HepG2 (cell line): ENCODE results near the gene ARID3C. TPM values are rescaled to one million over a fixed set of nuclear protein-coding genes. Genes with fewer than 3 reads are reported as not detected.
A peak's percentile ranks its signal among the peaks of the same experiment; 100 is the strongest.

ENCODE experiments used
- ATAC-seq: fragments of 200-7000 bp; cut with Tn5 transposase; 3 replicates; pipeline ENCODE4 v1.9.1; 2020; ENCODE audit warnings: mild to moderate bottlenecking, moderate library complexity
- BruUV-seq: library from RNA; stranded (reverse); fragments of 400-500 nt; replicated peaks from 2 replicates; lab custom pipeline; 2021; lab: Mats Ljungman, UMichigan
- CTCF ChIA-PET: fragments of 300-600 bp; formaldehyde crosslinking; extraction: SDS; loops from one replicate; lab custom pipeline; 2021; ENCODE audit warnings: low total read pairs, inconsistent platforms, low intra/inter-chr PET ratio; lab: Yijun Ruan, JAX
- POLR2A ChIA-PET: fragments of 350-600 bp; sonication (Branson Sonifier 250); formaldehyde crosslinking; loops from one replicate; lab custom pipeline; 2020; ENCODE audit warnings: antibody characterized with exemption, inconsistent platforms; lab: Yijun Ruan, JAX
- DNase-seq: peaks from one replicate; pipeline ENCODE4 v3.0.0-alpha.2; 2015; ENCODE audit warnings: low spot score
- FAIRE-seq: peaks from 3 replicates; lab custom pipeline; 2011; peaks lifted over from hg19 to GRCh38; lab: Jason Lieb, UNC
- H2AFZ ChIP-seq: one replicate; pipeline ENCODE4 v1.6.1; 2011; ENCODE audit warnings: low read length, inconsistent platforms
- H3K27ac ChIP-seq: fragments of 300-600 bp; 3 replicates; pipeline ENCODE4 v1.8.0; 2011; ENCODE audit warnings: mixed run types, mild to moderate bottlenecking, mixed read lengths, low read length, inconsistent platforms; ENCODE audit not compliant: insufficient read depth; ENCODE audit errors: extremely low read length
- H3K27me3 ChIP-seq, 2 experiments: fragments of 200-600 bp in 1 of 2; 2 replicates in 1 of 2; 3 replicates in 1 of 2; pipeline versions ENCODE4 v1.6.0 to v1.8.0; 2011; ENCODE audit warnings: low read length in 2 of 2, mild to moderate bottlenecking in 2 of 2, moderate library complexity in 2 of 2, inconsistent platforms in 1 of 2; ENCODE audit not compliant: insufficient read depth in 2 of 2, control insufficient read depth in 1 of 2
- H3K36me3 ChIP-seq, 2 experiments: fragments of 200-600 bp in 1 of 2; replicated peaks in 1 of 2; 2 replicates in 1 of 2; 3 replicates in 1 of 2; pipeline versions ENCODE4 v1.5.1 to v1.8.0; 2011; ENCODE audit warnings: low read length in 2 of 2, inconsistent platforms in 1 of 2; ENCODE audit not compliant: insufficient read depth in 2 of 2, control insufficient read depth in 1 of 2
- H3K4me1 ChIP-seq: 2 replicates; pipeline ENCODE4 v1.5.1; 2012; ENCODE audit warnings: low read length, inconsistent platforms; ENCODE audit not compliant: insufficient read depth
- H3K4me2 ChIP-seq: 2 replicates; pipeline ENCODE4 v1.6.0; 2011; ENCODE audit warnings: low read depth, low read length, inconsistent platforms
- H3K4me3 ChIP-seq, 3 experiments: fragments of 200-600 bp in 1 of 3; sonication (generic), shearing (Covaris generic) in 1 of 3; replicated peaks in 1 of 3; 2 replicates each; pipeline ENCODE4 v1.5.1; 2011 to 2016; ENCODE audit warnings: low read length in 3 of 3, inconsistent platforms in 2 of 3, low read depth in 2 of 3, mild to moderate bottlenecking in 2 of 3, control low read depth in 1 of 3, mixed read lengths in 1 of 3; ENCODE audit not compliant: insufficient read depth in 1 of 3
- H3K79me2 ChIP-seq: one replicate; pipeline ENCODE4 v1.6.1; 2011; ENCODE audit warnings: low read length, inconsistent platforms; ENCODE audit not compliant: insufficient read depth
- H3K9ac ChIP-seq: 2 replicates; pipeline ENCODE4 v1.6.0; 2011; ENCODE audit warnings: mild to moderate bottlenecking, low read depth, low read length, inconsistent platforms; ENCODE audit not compliant: insufficient read depth
- H3K9me3 ChIP-seq: 2 replicates; pipeline ENCODE4 v1.5.1; 2012; ENCODE audit warnings: mild to moderate bottlenecking, low read length
- H4K20me1 ChIP-seq: 2 replicates; pipeline ENCODE4 v1.6.0; 2011; ENCODE audit warnings: inconsistent platforms, mild to moderate bottlenecking, low read length, moderate library complexity; ENCODE audit not compliant: insufficient read depth
- CAMTA2 ChIP-seq: sonication (generic); formaldehyde crosslinking; IDR thresholded peaks from 2 replicates; pipeline ENCODE4 v1.4.0; 2020; ENCODE audit warnings: mild to moderate bottlenecking, missing genetic modification reagents, borderline replicate concordance
- GLI4 ChIP-seq: sonication (generic); formaldehyde crosslinking; IDR thresholded peaks from 2 replicates; pipeline ENCODE4 v1.5.1; 2020; ENCODE audit warnings: missing genetic modification reagents, mild to moderate bottlenecking, moderate library complexity, borderline replicate concordance
- HMG20B ChIP-seq: conservative IDR thresholded peaks from 2 replicates; pipeline ENCODE4 v1.6.1; 2016; ENCODE audit warnings: missing genetic modification reagents, missing compliant biosample characterization
- KDM2A ChIP-seq: sonication (generic); formaldehyde crosslinking; IDR thresholded peaks from 2 replicates; pipeline ENCODE4 v1.4.0; 2020; ENCODE audit warnings: low read depth, missing genetic modification reagents, borderline replicate concordance
- NKX3-1 ChIP-seq: sonication (generic); formaldehyde crosslinking; IDR thresholded peaks from 2 replicates; pipeline ENCODE4 v1.5.0; 2020; ENCODE audit warnings: missing genetic modification reagents
- ZNF562 ChIP-seq: sonication (generic); formaldehyde crosslinking; IDR thresholded peaks from 2 replicates; pipeline ENCODE4 v1.8.0; 2022; ENCODE audit warnings: missing genetic modification reagents, borderline replicate concordance
- WGBS: methylation state at CpG from one replicate; pipeline ENCODE4 v1.1.6; 2017; ENCODE audit warnings: low lambda C conversion rate; 5-methylcytosine and 5-hydroxymethylcytosine counted together
- in situ Hi-C: cut with HindIII; loops from 2 replicates; pipeline ENCODE4 v1.10.0; 2017; ENCODE audit warnings: low pct_unique_long_range_greater_than_20kb; ENCODE audit not compliant: extremely low pct_ligation_motif_present
- intact Hi-C: fragments of 100-400 bp; cut with micrococcal nuclease; formaldehyde crosslinking; loops from one replicate; pipeline ENCODE4 v1.10.0; 2022; ENCODE audit not compliant: unreplicated experiment
- polyA plus RNA-seq, 8 experiments: library from polyadenylated mRNA; depleted of rRNA in 3 of 8; stranded (reverse) in 7 of 8; unstranded in 1 of 8; fragments of >200 nt; fragmentation: Illumina TruSeq in 4 of 8; extraction: Trizol in 4 of 8; gene quantifications; 2 replicates each; pipeline versions ENCODE4 v1.2.1 to v1.2.3, GENCODE V29; 2011 to 2016; ENCODE audit warnings: low read depth in 4 of 8, missing spikeins in 1 of 8, mixed read lengths in 1 of 8; ENCODE audit not compliant: insufficient read depth in 1 of 8
- total RNA-seq, 5 experiments: library from RNA; depleted of rRNA; stranded (reverse); fragments of >200 nt; fragmentation: Illumina TruSeq; extraction: Trizol; gene quantifications; 2 replicates each; pipeline ENCODE4 v1.2.3, GENCODE V29; 2016; ENCODE audit warnings: low read depth in 1 of 5
- TF ChIP-seq, protein P1 (sequence below): sonication (generic); formaldehyde crosslinking; IDR thresholded peaks from 2 replicates; pipeline ENCODE4 v1.5.1; 2020; ENCODE audit warnings: missing genetic modification reagents, mild to moderate bottlenecking, borderline replicate concordance
- TF ChIP-seq, protein P2 (sequence below): sonication (generic); formaldehyde crosslinking; IDR thresholded peaks from 2 replicates; pipeline ENCODE4 v1.5.1; 2020; ENCODE audit warnings: mild to moderate bottlenecking, missing genetic modification reagents

ARID3C gene
- total and polyA plus RNA-seq, 2 of the 13 experiments (the other 11 are each of a cell fraction or from before 2014, with no cell fraction given) = not detected

DNA sequence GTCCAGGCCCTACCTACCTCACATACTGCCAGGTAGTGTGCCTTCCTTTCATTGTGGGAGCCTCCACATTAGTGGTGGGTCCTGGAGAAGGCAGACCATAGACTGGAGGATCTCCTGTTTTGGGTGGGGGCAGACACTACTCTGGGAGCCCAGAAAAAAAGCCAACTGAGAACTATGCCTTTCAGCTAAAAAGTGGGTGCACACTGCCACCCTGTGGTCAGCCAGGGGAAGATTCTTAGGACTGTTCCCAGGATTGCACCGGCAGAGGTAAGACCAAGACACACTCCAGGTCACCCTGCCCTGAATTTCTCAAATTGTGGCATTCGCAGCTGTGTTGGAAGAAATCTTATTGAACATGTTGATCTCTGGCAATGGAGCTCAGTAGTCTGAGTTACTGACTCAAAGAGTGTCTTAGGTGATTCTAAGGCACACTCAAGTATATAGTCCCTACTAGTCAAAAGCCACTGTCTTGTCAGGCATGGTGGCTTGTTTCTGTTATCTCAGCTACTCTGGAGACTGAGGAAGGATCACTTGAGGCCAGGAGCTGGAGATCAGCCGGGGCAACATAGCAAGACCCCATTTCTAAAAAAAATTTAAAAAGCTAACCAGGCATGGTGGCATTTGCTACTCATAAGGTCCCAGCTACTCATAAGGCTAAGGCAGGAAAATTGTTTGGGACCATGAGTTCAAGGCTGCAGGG, 5.1 kb upstream of the ARID3C start (continued):
- TF ChIP-seq, protein P1, sequence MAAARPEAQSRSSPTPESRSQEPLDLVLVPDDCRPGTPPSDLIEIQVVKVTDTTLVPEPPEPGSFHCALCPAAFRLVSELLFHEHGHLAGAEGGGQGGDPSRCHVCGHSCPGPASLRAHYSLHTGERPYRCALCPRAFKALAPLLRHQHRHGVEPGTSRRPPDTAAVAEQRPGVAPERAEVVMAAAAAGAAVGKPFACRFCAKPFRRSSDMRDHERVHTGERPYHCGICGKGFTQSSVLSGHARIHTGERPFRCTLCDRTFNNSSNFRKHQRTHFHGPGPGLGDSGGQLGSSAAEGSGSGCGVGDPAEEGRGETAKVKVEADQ = peak; percentile 15; the same call in 1 of the 2 replicates
- peak; percentile 48 for TF ChIP-seq KDM2A (CRISPR knock-in tag)

DNA sequence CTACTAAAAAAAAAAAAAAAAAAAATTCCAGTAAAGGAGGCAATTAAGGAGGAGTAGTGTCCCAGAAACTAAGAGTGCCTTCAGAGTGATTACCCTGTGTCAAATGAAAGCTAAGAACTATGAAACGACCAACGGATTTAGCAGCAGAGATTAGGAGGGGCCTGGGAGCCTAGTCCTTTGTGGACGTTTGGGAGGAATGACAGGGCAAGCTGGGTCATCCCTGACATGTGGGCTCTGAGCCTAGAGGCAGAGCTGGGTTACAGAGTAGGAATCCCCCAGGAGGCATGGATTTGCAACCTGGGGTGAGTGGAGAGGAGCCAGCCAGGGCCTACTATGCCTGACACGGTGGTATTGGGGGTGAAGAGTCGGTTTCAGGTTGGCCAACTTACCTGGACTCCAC, 4.3 kb upstream of the ARID3C start:
- Histone ChIP-seq H3K79me2 (peaks cover 14% of the 10 kb centered on the region), H3K27me3 (peaks cover 0 to 4% of the 10 kb centered on the region in 2 experiments; a peak in 1 of 5 replicates), H3K4me2 (no peak overlapping the region), H3K36me3 (peaks cover 3 to 4% of the 10 kb centered on the region in 2 experiments; a peak in 3 of 5 replicates), H3K4me1 (peaks cover 60% of the 10 kb centered on the region), H3K27ac (no peak overlapping the region), H3K4me3 (no peak overlapping the region), H3K9me3 (no peaks in the 10 kb centered on the region), H2AFZ (no peak overlapping the region), H4K20me1 (no peaks in the 10 kb centered on the region), H3K9ac (no peak overlapping the region)
- ATAC-seq (no peak), FAIRE-seq (no peak), DNase-seq (no peak)
- POLR2A ChIA-PET = interaction anchor here (0.7 to 6.9 kb wide), 3 partner anchors 13 to 26 kb away, joined by 3 to 100 read pairs (median 3); partner anchors contain the start of genes GALT and IL11RA
- in situ Hi-C loops (no loop called here), intact Hi-C loops (no loop called here)
- 62% methylated on average over 5 of the region's 5 CpGs for WGBS
- CTCF ChIA-PET = interaction anchor here (1.1 to 4.5 kb wide), 7 partner anchors 13 to 196 kb away, joined by 3 to 54 read pairs (median 7); partner anchors contain the start of genes GALT and RPP25L
- no peak for TF ChIP-seq NKX3-1
- TF ChIP-seq ZNF562 (CRISPR knock-in tag) = no peak
- TF ChIP-seq, protein P2, sequence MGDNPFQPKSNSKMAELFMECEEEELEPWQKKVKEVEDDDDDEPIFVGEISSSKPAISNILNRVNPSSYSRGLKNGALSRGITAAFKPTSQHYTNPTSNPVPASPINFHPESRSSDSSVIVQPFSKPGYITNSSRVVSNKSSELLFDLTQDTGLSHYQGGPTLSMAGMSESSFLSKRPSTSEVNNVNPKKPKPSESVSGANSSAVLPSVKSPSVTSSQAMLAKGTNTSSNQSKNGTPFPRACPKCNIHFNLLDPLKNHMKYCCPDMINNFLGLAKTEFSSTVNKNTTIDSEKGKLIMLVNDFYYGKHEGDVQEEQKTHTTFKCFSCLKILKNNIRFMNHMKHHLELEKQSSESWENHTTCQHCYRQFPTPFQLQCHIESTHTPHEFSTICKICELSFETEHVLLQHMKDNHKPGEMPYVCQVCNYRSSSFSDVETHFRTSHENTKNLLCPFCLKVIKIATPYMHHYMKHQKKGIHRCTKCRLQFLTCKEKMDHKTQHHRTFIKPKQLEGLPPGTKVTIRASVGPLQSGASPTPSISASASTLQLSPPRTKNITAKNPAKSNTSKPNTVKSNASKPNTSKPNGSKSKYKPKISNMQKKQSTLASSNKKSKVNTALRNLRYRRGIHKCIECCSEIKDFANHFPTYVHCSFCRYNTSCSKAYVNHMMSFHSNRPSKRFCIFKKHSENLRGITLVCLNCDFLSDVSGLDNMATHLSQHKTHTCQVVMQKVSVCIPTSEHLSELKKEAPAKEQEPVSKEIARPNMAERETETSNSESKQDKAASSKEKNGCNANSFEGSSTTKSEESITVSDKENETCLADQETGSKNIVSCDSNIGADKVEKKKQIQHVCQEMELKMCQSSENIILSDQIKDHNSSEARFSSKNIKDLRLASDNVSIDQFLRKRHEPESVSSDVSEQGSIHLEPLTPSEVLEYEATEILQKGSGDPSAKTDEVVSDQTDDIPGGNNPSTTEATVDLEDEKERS (CRISPR knock-in tag) = no peak
- no peak for TF ChIP-seq CAMTA2 (CRISPR knock-in tag)
- TF ChIP-seq HMG20B (CRISPR knock-in tag) = no peak
- no peak for TF ChIP-seq GLI4 (CRISPR knock-in tag)
- BruUV-seq = no TSS peak
